ENCODE measurements around the gene CMTM4.

DNA sequence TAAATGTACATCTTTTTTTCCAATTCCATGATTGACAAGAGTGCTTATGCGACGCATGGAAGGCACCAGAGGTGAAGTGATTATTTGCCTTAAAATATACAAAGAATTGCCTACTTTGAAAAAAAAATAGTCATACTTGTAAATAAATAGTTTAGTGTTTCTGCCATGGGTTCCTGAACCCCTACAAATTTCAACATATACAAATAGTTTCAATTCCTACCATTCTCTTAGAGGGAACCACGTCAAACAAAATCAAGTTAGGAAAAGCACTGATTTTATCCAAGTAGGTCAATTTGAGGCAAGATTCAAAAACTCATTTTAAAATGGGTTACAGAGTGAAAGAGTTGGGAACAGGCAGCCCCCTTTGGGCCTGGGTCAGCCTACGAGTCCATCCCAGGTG is 80.4 kb downstream of the CMTM4 start:
- TF ChIP-seq, protein P1, sequence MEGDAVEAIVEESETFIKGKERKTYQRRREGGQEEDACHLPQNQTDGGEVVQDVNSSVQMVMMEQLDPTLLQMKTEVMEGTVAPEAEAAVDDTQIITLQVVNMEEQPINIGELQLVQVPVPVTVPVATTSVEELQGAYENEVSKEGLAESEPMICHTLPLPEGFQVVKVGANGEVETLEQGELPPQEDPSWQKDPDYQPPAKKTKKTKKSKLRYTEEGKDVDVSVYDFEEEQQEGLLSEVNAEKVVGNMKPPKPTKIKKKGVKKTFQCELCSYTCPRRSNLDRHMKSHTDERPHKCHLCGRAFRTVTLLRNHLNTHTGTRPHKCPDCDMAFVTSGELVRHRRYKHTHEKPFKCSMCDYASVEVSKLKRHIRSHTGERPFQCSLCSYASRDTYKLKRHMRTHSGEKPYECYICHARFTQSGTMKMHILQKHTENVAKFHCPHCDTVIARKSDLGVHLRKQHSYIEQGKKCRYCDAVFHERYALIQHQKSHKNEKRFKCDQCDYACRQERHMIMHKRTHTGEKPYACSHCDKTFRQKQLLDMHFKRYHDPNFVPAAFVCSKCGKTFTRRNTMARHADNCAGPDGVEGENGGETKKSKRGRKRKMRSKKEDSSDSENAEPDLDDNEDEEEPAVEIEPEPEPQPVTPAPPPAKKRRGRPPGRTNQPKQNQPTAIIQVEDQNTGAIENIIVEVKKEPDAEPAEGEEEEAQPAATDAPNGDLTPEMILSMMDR (IDR thresholded peaks at IDR 0.05 in 2 of 3, conservative IDR thresholded peaks at IDR 0.05 in 1 of 3; ENCODE audit: borderline replicate concordance in 1 of 3, insufficient read depth in 1 of 3, low read depth in 2 of 3, low read length in 2 of 3), result no peak
- TF ChIP-seq CBX3 (IDR thresholded peaks at IDR 0.05; ENCODE audit: low read depth) (no peak), POLR2AphosphoS5 (IDR thresholded peaks at IDR 0.05; ENCODE audit: low read depth, low read length) (no peak), TCF7L2 (IDR thresholded peaks at IDR 0.05; ENCODE audit: borderline replicate concordance, extremely low read depth, insufficient read depth, insufficient read length) (no peak)

Measured in HCT116 (cell line).